SK-N-SH (cell line): Measurements from ENCODE around the gene TMEM184A. TPM values are rescaled to one million over a fixed set of nuclear protein-coding genes. Genes with fewer than 3 reads are reported as not detected.

ENCODE experiments used
- CTCF ChIA-PET: fragments of 300-600, 350-600 bp; formaldehyde crosslinking; extraction: SDS; loops from one replicate; lab custom pipeline; 2021; lab: Yijun Ruan, JAX
- POLR2A ChIA-PET: fragments of 350-600 bp; sonication (Branson Sonifier 250); formaldehyde crosslinking; extraction: SDS; loops from one replicate; lab custom pipeline; 2020; ENCODE audit warnings: antibody characterized with exemption, inconsistent platforms; lab: Yijun Ruan, JAX
- DNase-seq: peaks from one replicate; pipeline ENCODE4 v3.0.0; 2012
- H2AFZ ChIP-seq: fragments of 200-600 bp; sonication (generic); 2 replicates; pipeline ENCODE4 v1.8.1; 2016; ENCODE audit warnings: antibody characterized with exemption, mild to moderate bottlenecking, low read depth
- H3F3A ChIP-seq: fragments of 200-600 bp; sonication (generic); replicated peaks from 2 replicates; pipeline ENCODE3; 2016; ENCODE audit warnings: antibody characterized with exemption, mild to moderate bottlenecking; ENCODE audit not compliant: insufficient read depth
- H3K27ac ChIP-seq, 2 experiments: fragments of 200-500 bp in 1 of 2; fragments of 200-600 bp in 1 of 2; sonication (Bioruptor generic) in 1 of 2; sonication (generic), shearing (Covaris generic) in 1 of 2; 2 replicates each; pipeline versions ENCODE4 v1.5.1 to v1.6.1; 2014 to 2016; ENCODE audit warnings: low read depth in 2 of 2, inconsistent platforms in 1 of 2, low read length in 1 of 2, mild to moderate bottlenecking in 1 of 2, mixed read lengths in 1 of 2
- H3K27me3 ChIP-seq: fragments of 200-600 bp; sonication (generic), shearing (Covaris generic); 2 replicates; pipeline ENCODE4 v1.6.1; 2016; ENCODE audit warnings: mixed run types; ENCODE audit not compliant: insufficient read depth
- H3K36me3 ChIP-seq, 2 experiments: fragments of 200-500 bp in 1 of 2; fragments of 200-600 bp in 1 of 2; sonication (Bioruptor generic) in 1 of 2; sonication (generic) in 1 of 2; replicated peaks in 1 of 2; 2 replicates each; pipeline versions ENCODE3 to v1.5.1; 2014 to 2016; ENCODE audit warnings: low read length in 1 of 2, mild to moderate bottlenecking in 1 of 2; ENCODE audit not compliant: insufficient read depth in 2 of 2, control insufficient read depth in 1 of 2
- H3K4me1 ChIP-seq, 2 experiments: fragments of 200-500 bp in 1 of 2; fragments of 200-600 bp in 1 of 2; sonication (Bioruptor generic) in 1 of 2; sonication (generic), shearing (Covaris generic) in 1 of 2; 2 replicates each; pipeline versions ENCODE4 v1.5.1 to v1.6.1; 2014 to 2016; ENCODE audit warnings: low read depth in 1 of 2, low read length in 1 of 2, mixed run types in 1 of 2; ENCODE audit not compliant: insufficient read depth in 2 of 2, control insufficient read depth in 1 of 2
- H3K4me2 ChIP-seq: fragments of 200-600 bp; sonication (generic), shearing (Covaris generic); 2 replicates; pipeline ENCODE4 v1.6.1; 2017; ENCODE audit warnings: mixed run types
- H3K4me3 ChIP-seq, 2 experiments: fragments of 200-500 bp in 1 of 2; fragments of 200-600 bp in 1 of 2; sonication (Bioruptor generic) in 1 of 2; sonication (generic), shearing (Covaris generic) in 1 of 2; 2 replicates each; pipeline versions ENCODE4 v1.5.1 to v1.8.1; 2014 to 2016; ENCODE audit warnings: low read depth in 2 of 2, inconsistent platforms in 1 of 2, low read length in 1 of 2, mild to moderate bottlenecking in 1 of 2, mixed read lengths in 1 of 2, moderate library complexity in 1 of 2
- H3K79me2 ChIP-seq: fragments of 200-600 bp; sonication (generic); 2 replicates; pipeline ENCODE4 v1.8.1; 2017; ENCODE audit warnings: mild to moderate bottlenecking; ENCODE audit not compliant: insufficient read depth
- H3K9ac ChIP-seq: fragments of 200-600 bp; sonication (generic); 2 replicates; pipeline ENCODE4 v1.6.1; 2017; ENCODE audit warnings: mixed run types
- H3K9me2 ChIP-seq: fragments of 200-600 bp; sonication (generic); 2 replicates; pipeline ENCODE4 v1.6.1; 2017; ENCODE audit warnings: mixed run types
- H3K9me3 ChIP-seq: fragments of 200-600 bp; sonication (generic); 2 replicates; pipeline ENCODE4 v1.6.1; 2017; ENCODE audit warnings: mixed run types, mild to moderate bottlenecking, moderate library complexity
- H4K20me1 ChIP-seq: fragments of 200-600 bp; sonication (generic); 2 replicates; pipeline ENCODE4 v1.6.1; 2017; ENCODE audit warnings: mild to moderate bottlenecking, mixed run types; ENCODE audit not compliant: insufficient read depth
- ELF1 ChIP-seq: IDR thresholded peaks from 2 replicates; pipeline ENCODE4 v1.4.0; 2012
- EP300 ChIP-seq, 2 experiments: IDR thresholded peaks; 2 replicates each; pipeline versions ENCODE4 v1.4.0 to v1.6.1; 2012; ENCODE audit warnings: borderline replicate concordance in 1 of 2, low read depth in 1 of 2, low read length in 1 of 2
- FOSL2 ChIP-seq: IDR thresholded peaks from 2 replicates; pipeline ENCODE4 v1.4.0; 2012; ENCODE audit warnings: low read depth, mild to moderate bottlenecking, moderate library complexity, borderline replicate concordance
- FOXJ3 ChIP-seq: sonication (generic); formaldehyde crosslinking; IDR thresholded peaks from 2 replicates; pipeline ENCODE4 v1.5.1; 2020; ENCODE audit warnings: mild to moderate bottlenecking, missing genetic modification reagents
- FOXM1 ChIP-seq: IDR thresholded peaks from 2 replicates; pipeline ENCODE4 v1.4.0; 2012; ENCODE audit warnings: low read depth, mild to moderate bottlenecking
- GABPA ChIP-seq: IDR thresholded peaks from 2 replicates; pipeline ENCODE4 v1.4.0; 2012; ENCODE audit warnings: low read depth, mild to moderate bottlenecking
- JUND ChIP-seq: IDR thresholded peaks from 2 replicates; pipeline ENCODE4 v1.4.0; 2012
- MEF2A ChIP-seq: IDR thresholded peaks from 2 replicates; pipeline ENCODE4 v1.4.0; 2012; ENCODE audit warnings: low read depth, borderline replicate concordance
- MXI1 ChIP-seq: IDR thresholded peaks from 2 replicates; pipeline ENCODE4 v1.6.1; 2012; ENCODE audit warnings: mild to moderate bottlenecking, low read depth, low read length, improper control_type of control experiment
- POLR2AphosphoS5 ChIP-seq: IDR thresholded peaks from 2 replicates; pipeline ENCODE4 v1.6.1; 2012; ENCODE audit warnings: low read depth, low read length
- RCOR1 ChIP-seq: fragments of 150-350 bp; IDR thresholded peaks from 2 replicates; pipeline ENCODE4 v1.6.1; 2017; ENCODE audit warnings: antibody characterized with exemption, low read length
- SMC3 ChIP-seq: IDR thresholded peaks from 2 replicates; pipeline ENCODE4 v1.6.1; 2012; ENCODE audit warnings: low read depth, low read length, improper control_type of control experiment
- TCF12 ChIP-seq: IDR thresholded peaks from 2 replicates; pipeline ENCODE4 v1.4.0; 2012
- TEAD4 ChIP-seq: IDR thresholded peaks from 2 replicates; pipeline ENCODE4 v1.4.0; 2012; ENCODE audit warnings: mild to moderate bottlenecking, borderline replicate concordance; ENCODE audit not compliant: insufficient read depth
- WGBS: methylation state at CpG from one replicate; pipeline ENCODE4 v1.1.6; 2017; ENCODE audit warnings: low lambda C conversion rate; 5-methylcytosine and 5-hydroxymethylcytosine counted together
- polyA plus RNA-seq, 3 experiments: library from polyadenylated mRNA; depleted of rRNA; stranded (reverse); fragments of >200 nt; gene quantifications; 2 replicates each; pipeline ENCODE4 v1.2.3, GENCODE V29; 2012
- TF ChIP-seq, protein P1 (sequence below): IDR thresholded peaks from 2 replicates; pipeline ENCODE4; 2012
- TF ChIP-seq, protein P2 (sequence below): IDR thresholded peaks from 2 replicates; pipeline ENCODE4 v1.6.1; 2012; ENCODE audit warnings: mild to moderate bottlenecking, low read depth, low read length, moderate library complexity

Gene TMEM184A
- polyA plus RNA-seq, 1 of the 3 experiments (the other 2 are of a cell fraction) = 1.5 TPM

- Histone ChIP-seq H3K4me1 (peaks cover 0 to 65% of the 10 kb centered on the region in 2 experiments; a peak in 1 of 4 replicates), H2AFZ (no peak overlapping the region), H3K9me3 (no peaks in the 10 kb centered on the region), H3K4me2 (no peak overlapping the region), H3K36me3 (no peaks in the 10 kb centered on the region), H3K27ac (peak overlapping the region in 1 of 2 experiments; percentile 85; a peak in 1 of 4 replicates), H3K9ac (no peak overlapping the region), H4K20me1 (no peaks in the 10 kb centered on the region), H3K9me2 (no peaks in the 10 kb centered on the region), H3F3A (no peaks in the 10 kb centered on the region), H3K27me3 (peaks cover 50% of the 10 kb centered on the region), H3K79me2 (no peaks in the 10 kb centered on the region), H3K4me3 (no peak overlapping the region)
- TF ChIP-seq FOXM1 = no peak
- no peak for TF ChIP-seq FOXJ3 (CRISPR knock-in tag)
- no peak for TF ChIP-seq MXI1
- TF ChIP-seq, protein P1, sequence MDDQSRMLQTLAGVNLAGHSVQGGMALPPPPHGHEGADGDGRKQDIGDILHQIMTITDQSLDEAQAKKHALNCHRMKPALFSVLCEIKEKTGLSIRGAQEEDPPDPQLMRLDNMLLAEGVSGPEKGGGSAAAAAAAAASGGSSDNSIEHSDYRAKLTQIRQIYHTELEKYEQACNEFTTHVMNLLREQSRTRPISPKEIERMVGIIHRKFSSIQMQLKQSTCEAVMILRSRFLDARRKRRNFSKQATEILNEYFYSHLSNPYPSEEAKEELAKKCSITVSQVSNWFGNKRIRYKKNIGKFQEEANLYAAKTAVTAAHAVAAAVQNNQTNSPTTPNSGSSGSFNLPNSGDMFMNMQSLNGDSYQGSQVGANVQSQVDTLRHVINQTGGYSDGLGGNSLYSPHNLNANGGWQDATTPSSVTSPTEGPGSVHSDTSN = no peak
- no peak for TF ChIP-seq POLR2AphosphoS5
- no peak for TF ChIP-seq TCF12
- TF ChIP-seq RCOR1 = no peak
- no peak for TF ChIP-seq GABPA
- TF ChIP-seq, protein P2, sequence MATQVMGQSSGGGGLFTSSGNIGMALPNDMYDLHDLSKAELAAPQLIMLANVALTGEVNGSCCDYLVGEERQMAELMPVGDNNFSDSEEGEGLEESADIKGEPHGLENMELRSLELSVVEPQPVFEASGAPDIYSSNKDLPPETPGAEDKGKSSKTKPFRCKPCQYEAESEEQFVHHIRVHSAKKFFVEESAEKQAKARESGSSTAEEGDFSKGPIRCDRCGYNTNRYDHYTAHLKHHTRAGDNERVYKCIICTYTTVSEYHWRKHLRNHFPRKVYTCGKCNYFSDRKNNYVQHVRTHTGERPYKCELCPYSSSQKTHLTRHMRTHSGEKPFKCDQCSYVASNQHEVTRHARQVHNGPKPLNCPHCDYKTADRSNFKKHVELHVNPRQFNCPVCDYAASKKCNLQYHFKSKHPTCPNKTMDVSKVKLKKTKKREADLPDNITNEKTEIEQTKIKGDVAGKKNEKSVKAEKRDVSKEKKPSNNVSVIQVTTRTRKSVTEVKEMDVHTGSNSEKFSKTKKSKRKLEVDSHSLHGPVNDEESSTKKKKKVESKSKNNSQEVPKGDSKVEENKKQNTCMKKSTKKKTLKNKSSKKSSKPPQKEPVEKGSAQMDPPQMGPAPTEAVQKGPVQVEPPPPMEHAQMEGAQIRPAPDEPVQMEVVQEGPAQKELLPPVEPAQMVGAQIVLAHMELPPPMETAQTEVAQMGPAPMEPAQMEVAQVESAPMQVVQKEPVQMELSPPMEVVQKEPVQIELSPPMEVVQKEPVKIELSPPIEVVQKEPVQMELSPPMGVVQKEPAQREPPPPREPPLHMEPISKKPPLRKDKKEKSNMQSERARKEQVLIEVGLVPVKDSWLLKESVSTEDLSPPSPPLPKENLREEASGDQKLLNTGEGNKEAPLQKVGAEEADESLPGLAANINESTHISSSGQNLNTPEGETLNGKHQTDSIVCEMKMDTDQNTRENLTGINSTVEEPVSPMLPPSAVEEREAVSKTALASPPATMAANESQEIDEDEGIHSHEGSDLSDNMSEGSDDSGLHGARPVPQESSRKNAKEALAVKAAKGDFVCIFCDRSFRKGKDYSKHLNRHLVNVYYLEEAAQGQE = no peak
- no peak for TF ChIP-seq FOSL2
- no peak for TF ChIP-seq TEAD4
- no peak for TF ChIP-seq MEF2A
- no peak for TF ChIP-seq SMC3
- no peak for TF ChIP-seq JUND
- no peak for TF ChIP-seq ELF1
- no peak for TF ChIP-seq EP300 (IDR thresholded peaks at IDR 0.05; ENCODE audit: borderline replicate concordance in 1 of 2, low read depth in 1 of 2, low read length in 1 of 2)
- no peak for DNase-seq
- 38% methylated on average over 4 of the region's 4 CpGs for WGBS
- ChIA-PET CTCF (interaction anchor here (0.7 to 2.0 kb wide), 5 partner anchors 15 to 273 kb away, joined by 3 to 12 read pairs (median 4); no protein-coding TSS in a partner anchor), POLR2A (no interaction called here)
Observed at GRCh38 chr7:1593904-1594421, 38.0 kb upstream of the TMEM184A start.
